Testis (tissue), 3 donors: Measurements from ENCODE around the gene BMAL1. TPM values are rescaled to one million over a fixed set of nuclear protein-coding genes. Genes with fewer than 3 reads are reported as not detected.

Source experiments
- DNase-seq: peaks from one replicate; pipeline ENCODE4 v3.0.0-alpha.2; 2019
- H3K27ac ChIP-seq, 2 donors: fragments of 200-600 bp; sonication (generic); one replicate each; pipeline ENCODE4 v1.5.1; 2019
- H3K27me3 ChIP-seq: fragments of 200-600 bp; sonication (generic); one replicate; pipeline ENCODE4 v1.5.1; 2019
- H3K36me3 ChIP-seq: fragments of 200-600 bp; sonication (generic); one replicate; pipeline ENCODE4 v1.5.1; 2017; ENCODE audit warnings: low read depth; ENCODE audit errors: missing control alignments
- H3K4me1 ChIP-seq: fragments of 200-600 bp; sonication (generic); one replicate; pipeline ENCODE4 v1.5.1; 2019
- H3K4me3 ChIP-seq, 2 donors: fragments of 200-600 bp; sonication (generic); one replicate each; pipeline ENCODE4 v1.5.1; 2017 to 2019
- H3K9me3 ChIP-seq: fragments of 200-600 bp; sonication (generic); one replicate; pipeline ENCODE4 v1.5.1; 2017
- CTCF ChIP-seq, 3 experiments: fragments of 450-650 bp in 2 of 3; fragments of 200-600 bp in 1 of 3; sonication (generic) in 1 of 3; IDR thresholded peaks; one replicate each; pipeline ENCODE4 v1.5.1; 2016 to 2019; ENCODE audit warnings: antibody characterized with exemption in 3 of 3, mild to moderate bottlenecking in 2 of 3, moderate library complexity in 1 of 3
- POLR2A ChIP-seq: fragments of 450-650 bp; IDR thresholded peaks from one replicate; pipeline ENCODE4 v1.6.1; 2017; ENCODE audit warnings: antibody characterized with exemption, mild to moderate bottlenecking, moderate library complexity
- WGBS, 2 donors: methylation state at CpG; one replicate each; pipeline ENCODE4 v1.1.5; 2018; 5-methylcytosine and 5-hydroxymethylcytosine counted together
- intact Hi-C: fragments of 100-400 bp; cut with DNase I; formaldehyde crosslinking; loops from one replicate; pipeline ENCODE4 v1.15.1; 2023; ENCODE audit warnings: low total_unique reads
- polyA plus RNA-seq: library from polyadenylated mRNA; stranded (reverse); fragments of 350-450 nt; fragmentation: Illumina TruSeq; extraction: RNeasy Lipid Tissue Mini Kit (QIAGEN cat#74804); gene quantifications from one replicate; pipeline ENCODE4 v1.2.3, GENCODE V29; 2014; ENCODE audit warnings: low read depth, low replicate concordance; ENCODE audit not compliant: insufficient read depth
- total RNA-seq, 2 donors: library from RNA; depleted of rRNA; stranded (reverse); fragments of >200 nt; gene quantifications; one replicate each; pipeline ENCODE4 v1.2.3, GENCODE V29; 2016

The BMAL1 gene
- total and polyA plus RNA-seq, 3 donors from 2014 or later: 21.5 to 40.3 (median 35.7) TPM

GRCh38 chr11:13304655-13305335, 27.2 kb downstream of the BMAL1 start:
- no peak overlapping the region for H3K27ac ChIP-seq
- no peak overlapping the region for H3K4me3 ChIP-seq
- no peaks in the 10 kb centered on the region for H3K9me3 ChIP-seq
- no peaks in the 10 kb centered on the region for H3K36me3 ChIP-seq
- TF ChIP-seq CTCF (IDR thresholded peaks at IDR 0.05) (no peak), POLR2A (no peak)
- H3K27me3 ChIP-seq: no peaks in the 10 kb centered on the region
- WGBS, 2 donors: 86% methylated on average over 7 of the region's 7 CpGs
- no peak for DNase-seq
- no peaks in the 10 kb centered on the region for H3K4me1 ChIP-seq
- intact Hi-C loops: no loop called here

GRCh38 chr11:13308704-13309103, 31.1 kb downstream of the BMAL1 start:
- no peaks in the 10 kb centered on the region for H3K4me1 ChIP-seq
- no peak for TF ChIP-seq POLR2A
- TF ChIP-seq CTCF (IDR thresholded peaks at IDR 0.05): no peak

GRCh38 chr11:13309156-13309555, 31.6 kb downstream of the BMAL1 start:
- no peak for DNase-seq
- Histone ChIP-seq H3K27ac (no peak overlapping the region), H3K4me1 (no peaks in the 10 kb centered on the region), H3K4me3 (no peak overlapping the region), H3K27me3 (no peaks in the 10 kb centered on the region), H3K36me3 (no peaks in the 10 kb centered on the region), H3K9me3 (no peaks in the 10 kb centered on the region)
- TF ChIP-seq CTCF (IDR thresholded peaks at IDR 0.05): no peak
- TF ChIP-seq POLR2A: no peak
- WGBS, 2 donors: 93 to 96% methylated on average over 4 of the region's 4 CpGs
- intact Hi-C loops: no loop called here

More at GRCh38 chr11:13308704-13309103, 31.1 kb downstream of the BMAL1 start:
- Histone ChIP-seq H3K27ac (no peak overlapping the region), H3K4me3 (no peak overlapping the region), H3K27me3 (no peaks in the 10 kb centered on the region), H3K36me3 (no peaks in the 10 kb centered on the region), H3K9me3 (no peaks in the 10 kb centered on the region)
- 92 to 94% methylated on average over 2 of the region's 2 CpGs for WGBS, 2 donors
- intact Hi-C loops: no loop called here
- no peak for DNase-seq

GRCh38 chr11:13310443-13310842, 32.9 kb downstream of the BMAL1 start:
- H3K27me3 ChIP-seq: no peaks in the 10 kb centered on the region
- H3K4me1 ChIP-seq: no peaks in the 10 kb centered on the region
- WGBS, 2 donors: 94 to 98% methylated on average over 6 of the region's 6 CpGs
- no peaks in the 10 kb centered on the region for H3K36me3 ChIP-seq
- intact Hi-C loops: no loop called here
- no peak overlapping the region for H3K27ac ChIP-seq
- TF ChIP-seq POLR2A: no peak
- TF ChIP-seq CTCF (IDR thresholded peaks at IDR 0.05): no peak
- H3K9me3 ChIP-seq: no peaks in the 10 kb centered on the region
- DNase-seq: no peak
- no peak overlapping the region for H3K4me3 ChIP-seq

- intact Hi-C loops: no loop called here
- Histone ChIP-seq H3K27ac (no peak overlapping the region), H3K4me3 (no peak overlapping the region), H3K27me3 (no peaks in the 10 kb centered on the region), H3K4me1 (peaks cover 3% of the 10 kb centered on the region), H3K9me3 (no peaks in the 10 kb centered on the region), H3K36me3 (no peaks in the 10 kb centered on the region)
- no peak for TF ChIP-seq CTCF (IDR thresholded peaks at IDR 0.05)
- no peak for TF ChIP-seq POLR2A
- WGBS, 2 donors: 88 to 91% methylated on average over 3 of the region's 3 CpGs
- DNase-seq: no peak
These were observed 34.0 kb downstream of the BMAL1 start for GRCh38 chr11:13311570-13311969.
